Ascending aorta (tissue), 2 donors: ENCODE results near the gene ANAPC13. TPM values are rescaled to one million over a fixed set of nuclear protein-coding genes. Genes with fewer than 3 reads are reported as not detected.

Source experiments
- DNase-seq, 2 donors: peaks; one replicate each; pipeline ENCODE4 v3.0.0-alpha.2; 2019; ENCODE audit warnings: low spot score in 2 of 2
- H3K27ac ChIP-seq, 2 donors: fragments of 200-600 bp; sonication (generic); one replicate each; pipeline ENCODE4 v1.5.1; 2016 to 2017; ENCODE audit warnings: mild to moderate bottlenecking in 1 of 2
- H3K27me3 ChIP-seq: fragments of 200-600 bp; sonication (generic); one replicate; pipeline ENCODE4 v1.5.1; 2017
- H3K36me3 ChIP-seq, 2 donors: fragments of 200-600 bp; sonication (generic); one replicate each; pipeline ENCODE4 v1.5.1; 2016
- H3K4me1 ChIP-seq, 2 donors: fragments of 200-600 bp; sonication (generic); one replicate each; pipeline ENCODE4 v1.5.1; 2016 to 2017; ENCODE audit warnings: mild to moderate bottlenecking in 1 of 2
- H3K4me3 ChIP-seq, 2 donors: fragments of 200-600 bp; sonication (generic); one replicate each; pipeline ENCODE4 v1.5.1; 2016 to 2017; ENCODE audit warnings: mild to moderate bottlenecking in 1 of 2
- H3K9me3 ChIP-seq, 2 donors: fragments of 200-600 bp; sonication (generic); one replicate each; pipeline ENCODE4 v1.5.1; 2016
- CTCF ChIP-seq, 3 experiments: fragments of 200-600 bp in 2 of 3; fragments of 450-650 bp in 1 of 3; sonication (generic) in 2 of 3; IDR thresholded peaks; one replicate each; pipeline ENCODE4 v1.5.1; 2016 to 2019; ENCODE audit warnings: antibody characterized with exemption in 3 of 3, mild to moderate bottlenecking in 1 of 3, moderate library complexity in 1 of 3
- intact Hi-C: fragments of 100-400 bp; cut with DNase I; formaldehyde crosslinking; loops from one replicate; pipeline ENCODE4 v1.15.1; 2023
- total RNA-seq: library from RNA; depleted of rRNA; stranded (reverse); fragments of >200 nt; gene quantifications from one replicate; pipeline ENCODE4 v1.1.0, GENCODE V29; 2016

The ANAPC13 gene
- total RNA-seq, 1 donor from 2014 or later = 17.0 TPM

GRCh38 chr3:134445636-134446035 lies 40.1 kb downstream of the ANAPC13 start:
- intact Hi-C loops = no loop called here
- no peaks in the 10 kb centered on the region for H3K27me3 ChIP-seq
- no peak for TF ChIP-seq CTCF (IDR thresholded peaks at IDR 0.05)
- no peak overlapping the region for H3K27ac ChIP-seq
- DNase-seq = no peak
- no peaks in the 10 kb centered on the region for H3K36me3 ChIP-seq
- H3K4me1 ChIP-seq = peaks cover 0 to 13% of the 10 kb centered on the region in 2 donors
- H3K9me3 ChIP-seq = no peaks in the 10 kb centered on the region
- H3K4me3 ChIP-seq = no peak overlapping the region

GRCh38 chr3:134445095-134445494 lies 40.7 kb downstream of the ANAPC13 start:
- Histone ChIP-seq H3K4me3 (no peak overlapping the region), H3K4me1 (peaks cover 0 to 13% of the 10 kb centered on the region in 2 donors), H3K27ac (no peak overlapping the region), H3K36me3 (no peaks in the 10 kb centered on the region), H3K9me3 (no peaks in the 10 kb centered on the region), H3K27me3 (no peaks in the 10 kb centered on the region)
- DNase-seq = no peak
- no peak for TF ChIP-seq CTCF (IDR thresholded peaks at IDR 0.05)
- intact Hi-C loops = no loop called here

- Histone ChIP-seq H3K4me1 (peaks cover 0 to 13% of the 10 kb centered on the region in 2 donors), H3K9me3 (no peaks in the 10 kb centered on the region), H3K27ac (no peak overlapping the region), H3K36me3 (no peaks in the 10 kb centered on the region), H3K4me3 (no peak overlapping the region), H3K27me3 (no peaks in the 10 kb centered on the region)
- intact Hi-C loops = no loop called here
- no peak for TF ChIP-seq CTCF (IDR thresholded peaks at IDR 0.05)
- DNase-seq = no peak
These were observed 44.0 kb downstream of the ANAPC13 start for GRCh38 chr3:134441821-134442220.

GRCh38 chr3:134441321-134441720 lies 44.5 kb downstream of the ANAPC13 start:
- no peak for DNase-seq
- no peak overlapping the region for H3K27ac ChIP-seq
- H3K4me1 ChIP-seq = peaks cover 0 to 10% of the 10 kb centered on the region in 2 donors
- no peaks in the 10 kb centered on the region for H3K27me3 ChIP-seq
- intact Hi-C loops = no loop called here
- no peak for TF ChIP-seq CTCF (IDR thresholded peaks at IDR 0.05)
- no peak overlapping the region for H3K4me3 ChIP-seq
- no peaks in the 10 kb centered on the region for H3K36me3 ChIP-seq
- H3K9me3 ChIP-seq = no peaks in the 10 kb centered on the region

- no peak overlapping the region for H3K27ac ChIP-seq
- H3K27me3 ChIP-seq = no peaks in the 10 kb centered on the region
- H3K4me3 ChIP-seq = no peak overlapping the region
- no peaks in the 10 kb centered on the region for H3K9me3 ChIP-seq
- intact Hi-C loops = no loop called here
- no peak for TF ChIP-seq CTCF (IDR thresholded peaks at IDR 0.05)
- no peaks in the 10 kb centered on the region for H3K4me1 ChIP-seq
- no peak for DNase-seq
- H3K36me3 ChIP-seq = no peaks in the 10 kb centered on the region
These were observed 48.5 kb downstream of the ANAPC13 start for GRCh38 chr3:134437211-134437752.

- TF ChIP-seq CTCF (IDR thresholded peaks at IDR 0.05) = no peak
- H3K9me3 ChIP-seq = no peaks in the 10 kb centered on the region
These were observed 53.5 kb downstream of the ANAPC13 start for GRCh38 chr3:134432236-134432635.

More at GRCh38 chr3:134432236-134432635, 53.5 kb downstream of the ANAPC13 start:
- intact Hi-C loops = no loop called here
- Histone ChIP-seq H3K27me3 (no peaks in the 10 kb centered on the region), H3K4me1 (no peaks in the 10 kb centered on the region), H3K4me3 (no peak overlapping the region), H3K36me3 (no peaks in the 10 kb centered on the region), H3K27ac (no peak overlapping the region)
- no peak for DNase-seq
